Left renal cortex interstitium (tissue), 4 donors: ENCODE data around the gene NXT1. TPM values are rescaled to one million over a fixed set of nuclear protein-coding genes. Genes with fewer than 3 reads are reported as not detected.
"Not testable (repeated sequence)": the region's sequence is repeated elsewhere in the genome, so short reads cannot be mapped to it uniquely, and the experiment has no call there.

Experiments
- DNase-seq, 4 donors: peaks; one replicate each; pipeline ENCODE4 v3.0.0-alpha.2; 2013; ENCODE audit warnings: low read depth in 4 of 4, low spot score in 2 of 4, missing footprints in 1 of 4
- polyA plus RNA-seq, 4 donors: library from polyadenylated mRNA; unstranded; fragments of 120-200 nt; gene quantifications; one replicate each; pipeline ENCODE4 v1.2.1, GENCODE V29; 2013; ENCODE audit not compliant: insufficient read length in 4 of 4

Gene NXT1
- polyA plus RNA-seq = 10 to 100 TPM; 16.0 to 25.7 (median 17.8) TPM

DNA sequence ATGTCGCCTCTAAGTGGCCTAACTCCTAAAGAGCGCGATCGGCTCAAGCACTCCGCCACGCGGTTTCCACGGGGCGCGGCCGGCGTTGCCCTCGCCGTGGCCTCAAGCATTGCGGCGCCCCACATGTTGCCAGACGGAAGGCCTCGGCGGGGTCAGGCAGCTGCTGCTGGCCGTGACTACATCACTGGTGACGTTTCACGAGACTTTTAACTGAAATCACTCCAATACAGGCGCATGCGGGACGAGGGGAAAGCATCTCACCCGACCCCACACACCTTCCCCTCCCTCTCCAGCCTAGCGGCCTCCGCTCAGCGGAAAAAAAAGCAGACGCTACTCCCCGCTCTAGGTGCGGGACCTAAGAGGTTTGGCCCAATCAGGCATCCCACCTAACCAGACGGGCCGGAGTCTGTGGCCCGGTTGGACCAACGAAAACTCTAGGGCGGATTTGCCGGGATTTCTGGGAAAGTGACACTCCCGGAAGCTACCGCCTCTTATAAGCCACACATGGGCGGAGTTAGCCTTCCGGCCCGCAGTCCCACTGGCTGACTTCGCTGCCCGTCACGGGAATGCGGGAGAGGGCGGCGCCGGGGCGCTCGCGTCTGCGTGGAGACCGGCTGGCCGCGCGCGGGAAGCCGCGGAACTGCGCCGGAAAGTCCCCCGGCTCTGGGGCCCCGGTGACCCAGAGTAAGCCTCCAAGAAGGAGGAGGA, at the start of gene NXT1:
Gene NXT1, plus strand, starts transcription at position 596 of the 708 bp plus-strand sequence. CDS start 3,251 bp downstream, outside the sequence.
- DNase-seq = peak; percentile 94 to 97 (median 96)

DNA sequence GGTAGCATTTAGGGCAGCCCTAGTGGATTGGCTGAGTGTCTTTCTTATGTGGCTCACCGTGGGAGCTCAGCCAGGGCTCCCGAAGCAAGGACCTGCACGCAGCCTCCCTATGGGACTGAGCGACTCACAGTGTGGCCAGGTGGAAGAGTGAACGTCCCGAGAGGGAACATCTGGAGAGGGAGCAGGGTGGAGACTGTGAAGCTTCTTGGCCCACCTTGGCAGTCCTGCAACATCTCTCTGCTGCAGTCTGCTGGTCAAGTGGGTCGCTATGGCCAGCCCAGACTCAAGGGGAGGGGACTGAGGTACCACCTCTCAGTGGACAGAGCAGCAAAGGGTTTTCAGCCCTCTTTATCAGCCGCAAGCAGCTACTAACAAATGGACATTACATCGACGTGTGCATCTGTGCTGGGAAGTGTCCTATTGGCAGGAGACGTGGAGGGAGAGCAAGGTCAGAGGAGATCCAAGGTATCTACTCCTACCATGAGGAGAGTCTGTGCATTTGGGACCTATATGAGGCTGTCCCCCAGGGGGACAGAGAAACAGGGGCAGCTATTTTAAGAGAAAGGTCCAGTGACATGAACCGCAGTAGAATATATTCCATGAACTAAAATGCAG, 49.0 kb upstream of the NXT1 start:
- DNase-seq = no peak

DNA sequence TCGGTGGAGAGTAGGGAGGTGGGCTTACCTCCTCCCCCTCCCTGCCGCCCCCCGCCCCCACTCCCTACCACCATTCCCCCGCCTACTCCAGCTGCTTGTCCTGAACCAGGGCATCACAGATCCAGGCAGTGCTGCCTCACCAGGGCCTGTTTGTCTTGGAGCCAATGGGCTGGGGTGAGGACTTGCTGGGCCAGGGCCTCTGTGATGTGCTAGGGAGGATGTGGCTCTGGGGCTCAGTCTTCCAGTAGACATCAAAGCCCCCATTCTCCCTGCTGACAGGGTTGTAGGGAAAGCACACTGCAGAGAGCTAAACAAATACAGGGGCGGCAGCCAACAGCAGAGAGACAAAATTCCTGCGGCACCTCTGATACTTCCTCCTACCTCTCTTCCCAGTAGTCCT, 48.2 kb upstream of the NXT1 start:
- no peak for DNase-seq

DNA sequence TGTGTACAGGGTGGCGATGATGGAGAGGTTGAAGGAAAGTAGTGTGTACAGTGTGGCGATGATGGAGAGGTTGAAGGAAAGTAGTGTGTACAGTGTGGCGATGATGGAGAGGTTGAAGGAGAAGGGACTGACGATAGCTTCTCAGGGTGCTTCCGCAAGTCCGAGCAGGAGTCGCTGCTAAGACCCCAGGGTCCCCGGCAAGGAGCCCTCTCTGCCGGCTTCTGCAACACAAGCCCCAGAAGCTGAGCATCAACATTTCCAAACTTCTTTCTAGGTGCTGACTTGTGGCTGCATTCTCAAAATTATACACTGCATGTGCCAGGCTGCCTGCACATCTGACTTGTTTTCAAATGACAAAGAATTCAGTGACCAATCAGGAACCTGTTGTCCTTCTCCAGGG, 47.8 kb upstream of the NXT1 start:
- DNase-seq = no peak

DNA sequence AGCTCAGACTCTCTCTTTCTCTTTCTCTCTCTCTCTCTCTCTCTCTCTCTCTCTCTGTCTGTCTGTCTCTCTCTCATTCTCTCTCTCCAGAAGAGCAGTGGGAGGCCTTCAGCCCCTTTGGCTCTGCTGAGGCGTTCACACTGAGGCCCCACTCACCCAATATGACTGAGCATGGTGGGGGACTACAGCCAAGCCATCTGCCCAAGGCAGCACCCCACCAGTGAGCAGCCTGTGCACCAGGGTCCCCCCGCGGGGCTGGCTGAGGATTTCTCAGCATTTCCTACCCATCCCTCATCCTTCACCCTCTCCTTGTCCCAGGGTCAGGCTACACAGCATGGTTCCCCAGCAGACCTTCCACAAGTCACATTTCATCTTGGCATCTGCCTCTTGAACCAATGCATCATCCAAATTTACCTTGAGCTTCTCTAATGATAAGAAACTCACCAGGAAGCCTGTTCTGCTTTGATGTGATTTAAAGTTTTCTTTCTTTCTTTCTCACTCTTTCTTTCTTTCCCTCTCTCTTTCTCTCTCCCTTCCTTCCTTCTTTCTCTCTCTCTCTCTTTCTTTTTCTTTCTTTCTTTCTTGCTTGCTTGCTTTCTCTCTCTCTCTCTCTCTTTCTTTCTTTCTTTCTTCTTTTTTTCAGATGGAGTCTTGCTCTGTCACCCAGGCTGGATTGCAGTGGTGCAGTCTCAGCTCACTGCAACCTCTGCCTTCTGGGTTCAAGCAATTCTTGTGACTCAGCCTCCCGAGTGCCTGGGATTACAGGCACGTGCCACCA, 47.1 kb upstream of the NXT1 start:
- no peak for DNase-seq

GRCh38 chr20:23304616-23305015, 46.0 kb upstream of the NXT1 start:
- DNase-seq = no peak

GRCh38 chr20:23305098-23305497, 45.5 kb upstream of the NXT1 start:
- DNase-seq = no peak

- DNase-seq = not testable (repeated sequence)
These were observed 43.2 kb upstream of the NXT1 start for GRCh38 chr20:23307393-23307792.

- no peak for DNase-seq
These were observed 42.6 kb upstream of the NXT1 start for GRCh38 chr20:23308024-23308423.

- no peak for DNase-seq
These were observed 41.7 kb upstream of the NXT1 start for GRCh38 chr20:23308908-23309307.

- no peak for DNase-seq
These were observed 40.8 kb upstream of the NXT1 start for GRCh38 chr20:23309781-23310180.

DNA sequence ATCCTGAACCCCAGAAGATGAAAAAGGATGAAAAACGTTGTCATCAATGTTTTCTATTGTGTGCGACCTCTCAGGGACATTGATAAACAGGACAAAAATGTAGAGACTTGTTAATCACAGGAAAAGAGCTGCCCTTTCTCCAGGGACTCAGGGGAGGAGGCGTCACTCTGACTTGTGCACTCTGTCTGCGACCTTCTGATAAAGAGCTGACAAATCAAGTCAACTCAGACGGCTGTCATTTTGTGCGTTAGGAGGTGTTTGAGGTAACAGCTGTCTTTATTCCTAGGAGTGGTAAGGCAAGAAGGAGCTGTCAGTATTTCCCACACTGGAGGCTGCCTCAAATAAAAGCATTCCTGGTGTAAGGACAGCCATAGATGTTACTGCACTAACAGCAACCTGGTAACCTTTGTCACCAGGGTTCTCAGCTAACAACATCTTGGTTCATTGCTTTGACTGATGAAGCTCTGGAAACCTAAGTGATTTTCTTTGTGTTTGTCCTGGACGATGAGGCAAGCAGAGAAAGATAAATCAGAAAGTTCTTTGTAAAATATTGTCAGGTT, 38.6 kb upstream of the NXT1 start:
- no peak for DNase-seq

DNA sequence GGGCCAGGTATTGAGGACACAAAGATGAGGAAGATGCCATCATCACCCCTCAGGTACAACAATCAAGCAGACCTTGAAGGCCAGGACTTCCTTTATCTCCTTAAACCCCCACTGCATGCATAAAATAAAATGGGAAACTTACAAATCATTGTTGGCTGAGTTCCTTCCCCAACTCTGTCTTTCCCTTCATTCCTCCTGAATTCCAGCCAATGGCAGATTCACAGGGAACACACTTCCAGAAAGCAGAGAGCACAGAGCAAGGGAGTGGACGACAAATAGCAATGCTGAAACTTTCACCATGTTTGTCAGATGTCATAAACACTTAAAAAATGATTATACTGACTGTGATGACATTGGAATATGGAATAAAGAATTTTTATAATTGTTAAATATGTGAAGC, 37.3 kb upstream of the NXT1 start:
- DNase-seq = no peak

DNA sequence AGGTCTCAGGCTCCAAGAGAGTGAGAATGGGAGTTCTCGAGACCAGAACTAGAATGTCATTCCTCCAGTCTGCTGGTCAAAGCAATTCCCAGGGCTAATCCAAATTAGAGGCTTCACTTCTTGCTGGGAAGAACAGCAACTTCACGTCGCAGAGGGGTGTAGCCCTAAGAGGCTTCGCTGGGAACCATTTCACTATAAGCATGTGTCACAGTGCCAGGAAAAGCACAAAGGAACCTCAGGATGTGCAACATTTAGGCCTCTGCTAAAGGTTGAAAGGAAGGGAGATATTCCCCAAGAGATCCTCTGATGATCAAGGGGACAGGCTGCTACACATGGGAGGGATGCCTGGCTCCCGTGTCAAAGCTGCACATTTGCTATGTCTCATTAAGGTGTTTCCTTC, 35.9 kb upstream of the NXT1 start:
- DNase-seq = no peak

DNA sequence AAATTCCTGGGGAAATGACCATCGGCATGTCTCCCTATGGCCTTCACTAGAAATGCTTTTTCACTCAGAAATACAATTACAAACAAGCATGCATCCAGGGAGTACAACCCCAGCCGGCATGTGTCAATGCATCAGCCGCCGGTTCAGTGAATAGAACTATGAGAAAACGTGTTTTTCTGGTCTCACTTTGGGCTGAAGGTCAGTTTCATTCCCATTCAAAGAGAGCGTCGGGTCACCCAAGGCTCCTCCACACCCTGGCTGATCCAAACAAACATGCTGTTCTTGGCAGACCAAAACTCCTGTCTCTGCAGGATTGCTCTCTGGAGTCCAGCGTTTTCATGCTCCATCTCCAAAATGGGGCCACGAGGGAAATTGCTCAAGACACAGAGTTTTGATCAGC, 35.5 kb upstream of the NXT1 start:
- DNase-seq = no peak

GRCh38 chr20:23316626-23317025, 34.0 kb upstream of the NXT1 start:
- no peak for DNase-seq

- DNase-seq = no peak
These were observed 33.5 kb upstream of the NXT1 start for GRCh38 chr20:23317081-23317480.

GRCh38 chr20:23318347-23318746, 32.2 kb upstream of the NXT1 start:
- no peak for DNase-seq

DNA sequence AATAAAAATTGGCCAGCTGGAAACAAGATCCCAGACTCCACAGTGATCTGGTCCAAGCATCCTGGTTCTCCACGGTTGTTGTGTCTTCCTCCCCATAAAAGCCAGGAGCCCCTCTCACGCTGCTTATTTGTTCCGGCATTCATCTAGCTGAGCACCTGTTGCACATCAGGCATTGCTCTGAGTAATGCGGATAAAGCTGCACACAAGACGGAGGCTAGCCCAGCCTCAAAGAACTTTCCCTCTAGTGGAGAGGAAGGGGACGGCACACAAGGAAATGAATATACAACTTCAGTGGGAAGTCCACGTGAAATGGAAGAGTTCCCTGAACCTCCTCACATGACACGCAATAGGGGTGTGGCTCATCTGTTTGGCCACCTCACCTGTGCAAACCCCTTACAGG, 30.3 kb upstream of the NXT1 start:
- DNase-seq = no peak

- DNase-seq = no peak
These were observed 25.5 kb upstream of the NXT1 start for GRCh38 chr20:23325107-23325506.

- no peak for DNase-seq
These were observed 23.8 kb upstream of the NXT1 start for GRCh38 chr20:23326774-23327173.
